ENCODE measurements around the gene LMCD1. TPM values are rescaled to one million over a fixed set of nuclear protein-coding genes. Genes with fewer than 3 reads are reported as not detected.

Gene LMCD1
- polyA plus RNA-seq, 3 donors from 2014 or later = 0.24 TPM; not detected in 2

- no peak overlapping the region for H3K4me3 Mint-ChIP-seq
- DNase-seq = no peak
- H3K9me3 Mint-ChIP-seq = no peaks in the 10 kb centered on the region
- H3K4me1 Mint-ChIP-seq = no peaks in the 10 kb centered on the region
- no peaks in the 10 kb centered on the region for H3K36me3 Mint-ChIP-seq
- no peak overlapping the region for H3K27ac Mint-ChIP-seq
- peaks cover 0 to 5% (median under 1%) of the 10 kb centered on the region in 3 donors for H3K27me3 Mint-ChIP-seq (ENCODE audit: low read depth in 3 of 3)
Observed at GRCh38 chr3:8608041-8608790, 106.6 kb downstream of the LMCD1 start.

DNA sequence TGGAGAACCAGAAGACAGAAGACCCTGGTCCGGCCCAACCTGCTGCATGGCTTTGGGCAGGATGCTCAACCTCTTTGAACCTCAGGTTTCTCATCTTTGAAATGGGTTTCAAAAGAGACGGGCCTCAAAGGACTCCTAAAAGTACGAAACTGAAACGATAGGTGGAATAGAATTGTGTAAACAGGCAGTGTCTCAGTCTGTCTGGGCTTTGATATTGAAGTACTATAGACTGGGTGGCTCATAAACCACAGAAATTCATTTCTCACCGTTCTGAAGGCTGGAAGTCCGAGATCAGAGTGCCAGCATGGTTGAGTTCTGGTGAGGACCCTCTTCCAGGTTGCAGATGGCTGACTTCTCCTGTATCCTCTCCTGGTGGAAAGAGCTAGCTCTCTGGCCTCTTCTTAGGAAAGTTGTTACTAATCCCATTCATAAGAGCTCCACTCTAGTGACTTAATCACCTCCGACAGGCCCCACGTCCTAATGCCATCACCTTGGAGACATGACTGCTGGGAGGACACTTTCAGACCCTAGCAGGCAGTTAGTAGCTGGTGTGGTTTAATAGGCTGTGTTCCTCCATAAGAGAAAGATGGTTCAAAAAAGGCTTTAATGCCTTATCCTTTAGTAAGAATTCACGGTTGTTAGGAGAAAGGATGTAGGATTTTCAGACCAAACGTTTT is 107.3 kb downstream of the LMCD1 start:
- no peak for DNase-seq
- Mint-ChIP-seq H3K36me3 (no peaks in the 10 kb centered on the region), H3K9me3 (no peaks in the 10 kb centered on the region), H3K27me3 (ENCODE audit: low read depth in 3 of 3) (peaks cover 0 to 5% (median 0%) of the 10 kb centered on the region in 3 donors), H3K4me3 (no peak overlapping the region), H3K4me1 (no peaks in the 10 kb centered on the region), H3K27ac (no peak overlapping the region)

GRCh38 chr3:8610951-8611350 is 109.3 kb downstream of the LMCD1 start:
- H3K27me3 Mint-ChIP-seq (ENCODE audit: low read depth in 3 of 3) = peaks cover 0 to 5% (median 0%) of the 10 kb centered on the region in 3 donors
- no peak for DNase-seq

DNA sequence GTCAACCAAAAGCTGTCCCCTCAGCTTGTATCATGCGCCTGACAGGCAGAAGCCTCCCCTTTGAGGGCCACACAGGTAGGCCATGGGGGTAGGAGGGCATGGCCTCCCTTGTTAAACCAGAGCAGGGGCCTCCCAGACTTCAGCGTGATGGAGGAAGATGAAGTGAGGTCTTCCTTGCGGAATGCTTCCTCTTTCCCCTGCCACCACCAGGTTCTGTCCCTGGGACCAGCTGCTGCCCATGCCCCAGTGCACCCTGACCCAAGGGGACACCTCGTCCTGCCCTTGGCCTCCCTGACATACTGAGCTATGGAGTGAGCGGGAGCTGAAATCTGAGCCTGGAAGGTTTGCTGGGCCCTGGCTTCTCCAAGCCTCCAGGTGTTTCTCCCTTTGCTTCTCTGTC is 116.3 kb downstream of the LMCD1 start:
- Mint-ChIP-seq H3K36me3 (no peaks in the 10 kb centered on the region), H3K27me3 (ENCODE audit: low read depth in 3 of 3) (peaks cover 0 to 6% (median 0%) of the 10 kb centered on the region in 3 donors), H3K4me3 (no peak overlapping the region), H3K9me3 (peaks cover 0 to 2% (median 0%) of the 10 kb centered on the region in 6 donors), H3K4me1 (no peaks in the 10 kb centered on the region), H3K27ac (no peak overlapping the region)
- DNase-seq = no peak

More at GRCh38 chr3:8610951-8611350, 109.3 kb downstream of the LMCD1 start:
- H3K4me3 Mint-ChIP-seq = no peak overlapping the region
- no peak overlapping the region for H3K27ac Mint-ChIP-seq
- no peaks in the 10 kb centered on the region for H3K4me1 Mint-ChIP-seq
- no peaks in the 10 kb centered on the region for H3K9me3 Mint-ChIP-seq
- no peaks in the 10 kb centered on the region for H3K36me3 Mint-ChIP-seq

- Mint-ChIP-seq H3K27me3 (ENCODE audit: low read depth in 3 of 3) (peaks cover 0 to 6% (median 0%) of the 10 kb centered on the region in 3 donors), H3K36me3 (no peaks in the 10 kb centered on the region), H3K9me3 (peaks cover 0 to 2% (median 0%) of the 10 kb centered on the region in 6 donors), H3K27ac (no peak overlapping the region), H3K4me3 (no peak overlapping the region), H3K4me1 (no peaks in the 10 kb centered on the region)
- no peak for DNase-seq
Observed at GRCh38 chr3:8618950-8619349, 117.3 kb downstream of the LMCD1 start.

DNA sequence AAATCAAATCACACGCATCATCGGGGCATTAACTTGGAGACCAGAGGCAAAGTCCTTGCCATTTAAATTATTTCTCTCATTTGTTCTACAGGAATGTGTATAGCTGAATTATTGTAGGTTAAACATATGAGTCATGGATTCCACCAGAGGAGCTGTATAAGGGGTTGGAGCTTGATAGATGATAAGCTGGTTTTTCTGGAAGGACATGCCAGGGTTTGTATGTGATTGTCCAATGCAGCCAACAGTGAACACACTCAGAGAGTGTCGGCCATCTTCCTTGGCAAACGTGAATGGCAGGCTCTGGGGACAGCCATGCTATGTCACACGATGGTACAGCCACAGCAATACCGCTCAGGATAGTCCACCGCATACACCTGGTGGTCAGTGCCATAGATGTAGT is 117.9 kb downstream of the LMCD1 start:
- H3K27ac Mint-ChIP-seq = no peak overlapping the region
- peaks cover 0 to 7% (median 0%) of the 10 kb centered on the region in 3 donors for H3K27me3 Mint-ChIP-seq (ENCODE audit: low read depth in 3 of 3)
- no peaks in the 10 kb centered on the region for H3K4me1 Mint-ChIP-seq
- H3K4me3 Mint-ChIP-seq = no peak overlapping the region
- no peak for DNase-seq
- no peaks in the 10 kb centered on the region for H3K36me3 Mint-ChIP-seq
- H3K9me3 Mint-ChIP-seq = peaks cover 0 to 2% (median 0%) of the 10 kb centered on the region in 6 donors

DNA sequence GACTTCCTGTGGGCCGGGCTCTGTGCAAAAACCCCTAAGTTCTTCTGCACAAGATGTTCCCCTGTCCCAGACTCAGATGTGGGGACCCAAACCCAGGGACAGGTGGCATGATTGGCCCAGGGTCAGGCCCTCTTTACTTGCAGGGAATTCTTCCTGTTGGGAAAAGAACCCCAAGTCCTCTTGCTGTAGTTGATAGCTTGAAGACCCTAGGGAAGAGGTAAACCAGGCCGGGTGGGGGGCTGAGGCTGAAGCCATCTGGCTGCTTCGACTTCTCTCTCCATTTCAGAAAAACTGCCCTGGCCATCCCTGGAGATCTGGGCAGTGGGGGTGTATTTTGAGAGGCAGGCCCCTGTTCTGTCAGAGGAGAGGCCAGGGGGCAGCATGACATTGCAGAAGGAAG is 119.5 kb downstream of the LMCD1 start:
- Mint-ChIP-seq H3K27ac (no peak overlapping the region), H3K4me1 (no peaks in the 10 kb centered on the region), H3K9me3 (peaks cover 0 to 2% (median 0%) of the 10 kb centered on the region in 6 donors), H3K4me3 (no peak overlapping the region), H3K27me3 (ENCODE audit: low read depth in 3 of 3) (peaks cover 0 to 8% (median 0%) of the 10 kb centered on the region in 3 donors), H3K36me3 (no peaks in the 10 kb centered on the region)
- no peak for DNase-seq

- no peak for DNase-seq
- Mint-ChIP-seq H3K4me1 (no peaks in the 10 kb centered on the region), H3K36me3 (no peaks in the 10 kb centered on the region), H3K9me3 (peaks cover 0 to 2% (median 0%) of the 10 kb centered on the region in 6 donors), H3K27ac (no peak overlapping the region), H3K27me3 (ENCODE audit: low read depth in 3 of 3) (peaks cover 0 to 8% (median 0%) of the 10 kb centered on the region in 3 donors), H3K4me3 (no peak overlapping the region)
Observed at GRCh38 chr3:8621872-8622271, 120.2 kb downstream of the LMCD1 start.

GRCh38 chr3:8622873-8623691 is 121.5 kb downstream of the LMCD1 start:
- Mint-ChIP-seq H3K9me3 (no peaks in the 10 kb centered on the region), H3K36me3 (no peaks in the 10 kb centered on the region), H3K4me3 (no peak overlapping the region), H3K27me3 (ENCODE audit: low read depth in 3 of 3) (peaks cover 0 to 5% (median 1%) of the 10 kb centered on the region in 3 donors), H3K27ac (no peak overlapping the region), H3K4me1 (no peaks in the 10 kb centered on the region)
- DNase-seq = peak in 1 of 3 donors; percentile 3

DNA sequence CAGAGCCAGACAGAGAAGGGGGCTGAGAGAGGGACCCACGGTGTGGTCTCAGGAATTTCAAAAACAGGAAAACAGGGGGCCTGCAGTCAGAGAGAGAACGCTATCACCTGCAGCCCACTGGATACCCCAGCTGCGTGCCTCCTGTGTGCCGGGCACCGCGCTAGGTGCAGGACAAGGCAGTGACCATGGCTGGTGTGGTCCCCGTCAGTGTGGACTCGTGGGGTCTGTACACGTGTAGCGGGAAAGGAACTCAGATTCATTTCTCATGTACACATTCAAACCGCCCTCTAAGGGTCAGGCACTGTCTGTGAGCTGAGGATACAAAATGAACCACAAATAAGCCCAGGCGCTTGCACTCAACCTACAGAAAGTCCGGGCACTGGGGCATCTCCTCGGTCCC is 122.1 kb downstream of the LMCD1 start:
- Mint-ChIP-seq H3K4me1 (no peaks in the 10 kb centered on the region), H3K9me3 (no peaks in the 10 kb centered on the region), H3K36me3 (no peaks in the 10 kb centered on the region), H3K27me3 (ENCODE audit: low read depth in 3 of 3) (peaks cover 0 to 5% (median 1%) of the 10 kb centered on the region in 3 donors), H3K4me3 (no peak overlapping the region), H3K27ac (no peak overlapping the region)
- DNase-seq = no peak

Other genes starting within 250 kb of the LMCD1 start
- not detected for gene SSUH2, start 143.0 kb downstream of the LMCD1 start, polyA plus RNA-seq
- not detected for gene CAV3, start 232.0 kb downstream of the LMCD1 start, polyA plus RNA-seq

Measured in immature natural killer cell (primary cell).